ENCODE data around the gene VILL.

VILL gene

GRCh38 chr3:37996785-37997301 is 6.3 kb downstream of the VILL start:
- Histone ChIP-seq H3K79me2 (ENCODE audit: insufficient read depth, low read length) (no peaks in the 10 kb centered on the region), H3K9ac (ENCODE audit: low read length) (no peak overlapping the region), H3K36me3 (ENCODE audit: insufficient read depth, low read length) (peaks cover 11% of the 10 kb centered on the region; the same call in 1 of the 2 replicates), H3K4me3 (ENCODE audit: low read depth, low read length, poor library complexity, severe bottlenecking) (no peak overlapping the region), H2AFZ (ENCODE audit: low read length) (no peak overlapping the region), H3K27ac (ENCODE audit: low read depth, low read length, poor library complexity, severe bottlenecking) (peak overlapping the region; percentile 43), H3K4me1 (ENCODE audit: insufficient read depth, low read length, severe bottlenecking) (peaks cover 41% of the 10 kb centered on the region), H3K27me3 (ENCODE audit: insufficient read depth, low read length) (no peaks in the 10 kb centered on the region), H3K4me2 (ENCODE audit: low read length) (no peak overlapping the region), H3K9me2 (ENCODE audit: low read depth, low read length) (no peaks in the 10 kb centered on the region), H3F3A (ENCODE audit: insufficient read depth, low read length) (no peaks in the 10 kb centered on the region), H4K20me1 (ENCODE audit: insufficient read depth, low read length) (no peaks in the 10 kb centered on the region), H3K9me3 (ENCODE audit: low read length) (no peaks in the 10 kb centered on the region)
- TF ChIP-seq EZH2 (IDR thresholded peaks at IDR 0.05; ENCODE audit: borderline replicate concordance, low read length) (no peak), CTCF (IDR thresholded peaks at IDR 0.05; ENCODE audit: low read length) (peak; percentile 91)

GRCh38 chr3:37997342-37997741 is 6.8 kb downstream of the VILL start:
- H3K9me2 ChIP-seq (ENCODE audit: low read depth, low read length) = no peaks in the 10 kb centered on the region
- H3K79me2 ChIP-seq (ENCODE audit: insufficient read depth, low read length) = no peaks in the 10 kb centered on the region
- H3K27ac ChIP-seq (ENCODE audit: low read depth, low read length, poor library complexity, severe bottlenecking) = peak overlapping the region; percentile 9
- H3K27me3 ChIP-seq (ENCODE audit: insufficient read depth, low read length) = no peaks in the 10 kb centered on the region
- H3K4me2 ChIP-seq (ENCODE audit: low read length) = no peak overlapping the region
- no peaks in the 10 kb centered on the region for H3F3A ChIP-seq (ENCODE audit: insufficient read depth, low read length)
- H3K9me3 ChIP-seq (ENCODE audit: low read length) = no peaks in the 10 kb centered on the region
- peaks cover 16% of the 10 kb centered on the region; the same call in 1 of the 2 replicates for H3K36me3 ChIP-seq (ENCODE audit: insufficient read depth, low read length)
- no peak overlapping the region for H3K4me3 ChIP-seq (ENCODE audit: low read depth, low read length, poor library complexity, severe bottlenecking)
- no peak overlapping the region for H2AFZ ChIP-seq (ENCODE audit: low read length)
- no peaks in the 10 kb centered on the region for H4K20me1 ChIP-seq (ENCODE audit: insufficient read depth, low read length)
- TF ChIP-seq CTCF (IDR thresholded peaks at IDR 0.05; ENCODE audit: low read length) (no peak), EZH2 (IDR thresholded peaks at IDR 0.05; ENCODE audit: borderline replicate concordance, low read length) (no peak)
- H3K9ac ChIP-seq (ENCODE audit: low read length) = no peak overlapping the region
- peaks cover 41% of the 10 kb centered on the region for H3K4me1 ChIP-seq (ENCODE audit: insufficient read depth, low read length, severe bottlenecking)

- peak overlapping the region; percentile 86 for H3K9ac ChIP-seq (ENCODE audit: low read length)
Measured at GRCh38 chr3:37997791-37998370, 7.3 kb downstream of the VILL start.

More at GRCh38 chr3:37997791-37998370, 7.3 kb downstream of the VILL start:
- no peaks in the 10 kb centered on the region for H3K9me3 ChIP-seq (ENCODE audit: low read length)
- H3F3A ChIP-seq (ENCODE audit: insufficient read depth, low read length) = no peaks in the 10 kb centered on the region
- no peak overlapping the region for H2AFZ ChIP-seq (ENCODE audit: low read length)
- peaks cover 22% of the 10 kb centered on the region; the same call in 1 of the 2 replicates for H3K36me3 ChIP-seq (ENCODE audit: insufficient read depth, low read length)
- H4K20me1 ChIP-seq (ENCODE audit: insufficient read depth, low read length) = no peaks in the 10 kb centered on the region
- H3K79me2 ChIP-seq (ENCODE audit: insufficient read depth, low read length) = no peaks in the 10 kb centered on the region
- peak overlapping the region; percentile 57 for H3K4me3 ChIP-seq (ENCODE audit: low read depth, low read length, poor library complexity, severe bottlenecking)
- H3K27me3 ChIP-seq (ENCODE audit: insufficient read depth, low read length) = no peaks in the 10 kb centered on the region
- TF ChIP-seq CTCF (IDR thresholded peaks at IDR 0.05; ENCODE audit: low read length) (no peak), EZH2 (IDR thresholded peaks at IDR 0.05; ENCODE audit: borderline replicate concordance, low read length) (no peak)
- no peaks in the 10 kb centered on the region for H3K9me2 ChIP-seq (ENCODE audit: low read depth, low read length)
- H3K27ac ChIP-seq (ENCODE audit: low read depth, low read length, poor library complexity, severe bottlenecking) = peak overlapping the region; percentile 87
- peak overlapping the region; percentile 85 for H3K4me2 ChIP-seq (ENCODE audit: low read length)
- peaks cover 41% of the 10 kb centered on the region for H3K4me1 ChIP-seq (ENCODE audit: insufficient read depth, low read length, severe bottlenecking)

Data from OCI-LY1 (cell line).